ENCODE data around the gene FBXL20. TPM values are rescaled to one million over a fixed set of nuclear protein-coding genes. Genes with fewer than 3 reads are reported as not detected.

Gene FBXL20
- total and polyA plus RNA-seq, 4 experiments from 2014 or later, result 1.5 to 38.5 (median 19.7) TPM

- Mint-ChIP-seq H3K4me1 (peaks cover 28 to 50% (median 36%) of the 10 kb centered on the region in 4 donors), H3K9me3 (no peaks in the 10 kb centered on the region), H3K27me3 (peaks cover 0 to 2% of the 10 kb centered on the region in 2 donors), H3K4me3 (peak overlapping the region; percentile 69 to 99 (median 96)), H3K27ac (peak overlapping the region; percentile 84 to 97 (median 90)), H3K36me3 (peaks cover 4 to 20% of the 10 kb centered on the region in 2 donors)
- H3K27ac ChIP-seq (ENCODE audit: low read depth, low read length), result no peak overlapping the region
- peaks cover 13% of the 10 kb centered on the region for H3K4me1 ChIP-seq (ENCODE audit: insufficient read depth, low read length)
- no peaks in the 10 kb centered on the region for H3K27me3 ChIP-seq (ENCODE audit: insufficient read depth, low read length)
- POLR2A ChIA-PET (ENCODE audit: partially characterized antibody), result interaction anchor here (0.8 to 4.3 kb wide), 6 partner anchors 9 to 250 kb away, joined by 3 to 52 read pairs (median 3); partner anchors contain the start of genes CDK12 and RPL19
- no peak for DNase-seq
- CTCF ChIA-PET (ENCODE audit: partially characterized antibody), result interaction anchor here (0.7 kb wide), 1 partner anchor 8 kb away, joined by 4 read pairs; no protein-coding TSS in a partner anchor
- peaks cover 8% of the 10 kb centered on the region for H3K36me3 ChIP-seq (ENCODE audit: insufficient read depth, low read length)
- intact Hi-C loops (cut with micrococcal nuclease), result loop anchor here (1.0 kb wide), 2 partner anchors 48 to 58 kb away; partner anchors contain the start of genes CDK12 and MED1
- no peaks in the 10 kb centered on the region for H3K9me3 ChIP-seq (ENCODE audit: control insufficient read depth in 1 of 2, low read length in 2 of 2)
- H3K4me3 ChIP-seq (ENCODE audit: low read length in 2 of 2), result no peak overlapping the region
Observed at GRCh38 chr17:39402890-39403605, 1.6 kb upstream of the FBXL20 start.

- intact Hi-C loops (cut with micrococcal nuclease), result loop anchor here (1.0 kb wide), 2 partner anchors 49 to 59 kb away; partner anchors contain the start of genes CDK12 and MED1
- POLR2A ChIA-PET (ENCODE audit: partially characterized antibody), result interaction anchor here (0.8 to 4.3 kb wide), 7 partner anchors 9 to 350 kb away, joined by 3 to 52 read pairs (median 3); partner anchors contain the start of genes CDK12 and RPL19
- CTCF ChIA-PET (ENCODE audit: partially characterized antibody), result interaction anchor here (0.7 to 1.1 kb wide), 2 partner anchors 9 to 196 kb away, joined by 3 to 4 read pairs; no protein-coding TSS in a partner anchor
- no peaks in the 10 kb centered on the region for H3K9me3 ChIP-seq (ENCODE audit: control insufficient read depth in 1 of 2, low read length in 2 of 2)
- Mint-ChIP-seq H3K4me1 (peaks cover 26 to 49% (median 37%) of the 10 kb centered on the region in 4 donors), H3K27me3 (peaks cover 0 to 2% of the 10 kb centered on the region in 2 donors), H3K27ac (peak overlapping the region; percentile 97 to 99 (median 98)), H3K36me3 (peaks cover under 1 to 17% of the 10 kb centered on the region in 2 donors), H3K4me3 (peak overlapping the region; percentile 93 to 99 (median 97)), H3K9me3 (no peaks in the 10 kb centered on the region)
- H3K27me3 ChIP-seq (ENCODE audit: insufficient read depth, low read length), result no peaks in the 10 kb centered on the region
- H3K27ac ChIP-seq (ENCODE audit: low read depth, low read length), result peak overlapping the region; percentile 85
- peak overlapping the region; percentile 87 to 89 for H3K4me3 ChIP-seq (ENCODE audit: low read length in 2 of 2)
- peaks cover 16% of the 10 kb centered on the region for H3K4me1 ChIP-seq (ENCODE audit: insufficient read depth, low read length)
- peaks cover 2% of the 10 kb centered on the region for H3K36me3 ChIP-seq (ENCODE audit: insufficient read depth, low read length)
- DNase-seq, result peak; percentile 77 to 85 (median 79)
Observed at GRCh38 chr17:39402244-39402889, 941 bp upstream of the FBXL20 start.

- Histone ChIP-seq H3K4me3 (ENCODE audit: low read length in 2 of 2) (peak overlapping the region; percentile 87 to 89), H3K4me1 (ENCODE audit: insufficient read depth, low read length) (peaks cover 17% of the 10 kb centered on the region), H3K27ac (ENCODE audit: low read depth, low read length) (peak overlapping the region; percentile 85), H3K27me3 (ENCODE audit: insufficient read depth, low read length) (no peaks in the 10 kb centered on the region), H3K9me3 (ENCODE audit: control insufficient read depth in 1 of 2, low read length in 2 of 2) (no peaks in the 10 kb centered on the region), H3K36me3 (ENCODE audit: insufficient read depth, low read length) (no peaks in the 10 kb centered on the region)
- peak overlapping the region; percentile 90 to 97 (median 96) for H3K27ac Mint-ChIP-seq
- H3K4me3 Mint-ChIP-seq, result peak overlapping the region; percentile 93 to 99 (median 96)
- peaks cover under 1 to 17% of the 10 kb centered on the region in 2 donors for H3K36me3 Mint-ChIP-seq
- H3K9me3 Mint-ChIP-seq, result no peaks in the 10 kb centered on the region
- intact Hi-C loops (cut with micrococcal nuclease), result no loop called here
- DNase-seq, result peak in 2 of 5 donors; percentile 17 to 40
- H3K27me3 Mint-ChIP-seq, result peaks cover 0 to 2% of the 10 kb centered on the region in 2 donors
- CTCF ChIA-PET (ENCODE audit: partially characterized antibody), result interaction anchor here (1.1 kb wide), 1 partner anchor 194 kb away, joined by 3 read pairs; no protein-coding TSS in a partner anchor
- POLR2A ChIA-PET (ENCODE audit: partially characterized antibody), result interaction anchor here (0.6 to 4.3 kb wide), 7 partner anchors 9 to 248 kb away, joined by 3 to 52 read pairs (median 5); partner anchors contain the start of genes CDK12, MED1 and RPL19
- H3K4me1 Mint-ChIP-seq, result peaks cover 31 to 58% (median 40%) of the 10 kb centered on the region in 4 donors
Observed at GRCh38 chr17:39400547-39401411, 647 bp downstream of the FBXL20 start.

- DNase-seq, result no peak
- ChIA-PET POLR2A (ENCODE audit: partially characterized antibody) (interaction anchor here (1.0 kb wide), 1 partner anchor 61 kb away, joined by 8 read pairs; the partner anchor contains the start of gene CDK12), CTCF (ENCODE audit: partially characterized antibody) (no interaction called here)
- peaks cover 3 to 17% of the 10 kb centered on the region in 2 donors for H3K36me3 Mint-ChIP-seq
- H3K4me1 Mint-ChIP-seq, result peaks cover 28 to 54% (median 38%) of the 10 kb centered on the region in 4 donors
- Histone ChIP-seq H3K9me3 (ENCODE audit: control insufficient read depth in 1 of 2, low read length in 2 of 2) (no peaks in the 10 kb centered on the region), H3K27me3 (ENCODE audit: insufficient read depth, low read length) (no peaks in the 10 kb centered on the region), H3K36me3 (ENCODE audit: insufficient read depth, low read length) (no peaks in the 10 kb centered on the region), H3K4me3 (ENCODE audit: low read length in 2 of 2) (no peak overlapping the region), H3K4me1 (ENCODE audit: insufficient read depth, low read length) (peaks cover 17% of the 10 kb centered on the region), H3K27ac (ENCODE audit: low read depth, low read length) (no peak overlapping the region)
- H3K4me3 Mint-ChIP-seq, result peak overlapping the region; percentile 93 to 99 (median 96)
- intact Hi-C loops (cut with micrococcal nuclease), result no loop called here
- H3K27me3 Mint-ChIP-seq, result peaks cover 0 to 2% of the 10 kb centered on the region in 2 donors
- H3K27ac Mint-ChIP-seq, result peak overlapping the region in 3 of 7 donors; percentile 95 to 97 (median 96)
- no peaks in the 10 kb centered on the region for H3K9me3 Mint-ChIP-seq
Observed at GRCh38 chr17:39399791-39400190, 1.6 kb downstream of the FBXL20 start.

GRCh38 chr17:39393736-39394135 lies 7.7 kb downstream of the FBXL20 start:
- H3K36me3 Mint-ChIP-seq, result peaks cover 6% of the 10 kb centered on the region in 2 donors
- no peaks in the 10 kb centered on the region for H3K9me3 ChIP-seq (ENCODE audit: control insufficient read depth in 1 of 2, low read length in 2 of 2)
- no peaks in the 10 kb centered on the region for H3K27me3 ChIP-seq (ENCODE audit: insufficient read depth, low read length)
- DNase-seq, result no peak
- CTCF ChIA-PET (ENCODE audit: partially characterized antibody), result interaction anchor here (1.5 kb wide), 1 partner anchor 25 kb away, joined by 3 read pairs; no protein-coding TSS in a partner anchor
- intact Hi-C loops (cut with micrococcal nuclease), result no loop called here
- no peaks in the 10 kb centered on the region for H3K36me3 ChIP-seq (ENCODE audit: insufficient read depth, low read length)
- no peaks in the 10 kb centered on the region for H3K27me3 Mint-ChIP-seq
- no peak overlapping the region for H3K4me3 Mint-ChIP-seq
- H3K27ac ChIP-seq (ENCODE audit: low read depth, low read length), result no peak overlapping the region
- POLR2A ChIA-PET (ENCODE audit: partially characterized antibody), result interaction anchor here (0.9 to 1.3 kb wide), 2 partner anchors 9 to 68 kb away, joined by 3 read pairs; partner anchors contain the start of gene CDK12
- peaks cover 10 to 29% (median 23%) of the 10 kb centered on the region in 4 donors for H3K4me1 Mint-ChIP-seq
- H3K27ac Mint-ChIP-seq, result no peak overlapping the region
- no peak overlapping the region for H3K4me3 ChIP-seq (ENCODE audit: low read length in 2 of 2)
- peaks cover 5% of the 10 kb centered on the region for H3K4me1 ChIP-seq (ENCODE audit: insufficient read depth, low read length)
- no peaks in the 10 kb centered on the region for H3K9me3 Mint-ChIP-seq

GRCh38 chr17:39391448-39391847 lies 10.0 kb downstream of the FBXL20 start:
- H3K36me3 Mint-ChIP-seq, result peaks cover 8 to 11% of the 10 kb centered on the region in 2 donors
- no peaks in the 10 kb centered on the region for H3K4me1 ChIP-seq (ENCODE audit: insufficient read depth, low read length)
- no peak overlapping the region for H3K4me3 Mint-ChIP-seq
- H3K4me1 Mint-ChIP-seq, result peaks cover 4 to 17% (median 13%) of the 10 kb centered on the region in 4 donors
- no peak overlapping the region for H3K4me3 ChIP-seq (ENCODE audit: low read length in 2 of 2)
- no peak for DNase-seq
- H3K9me3 Mint-ChIP-seq, result no peaks in the 10 kb centered on the region
- H3K27me3 ChIP-seq (ENCODE audit: insufficient read depth, low read length), result no peaks in the 10 kb centered on the region
- no peaks in the 10 kb centered on the region for H3K36me3 ChIP-seq (ENCODE audit: insufficient read depth, low read length)
- intact Hi-C loops (cut with micrococcal nuclease), result no loop called here
- ChIA-PET CTCF (ENCODE audit: partially characterized antibody) (no interaction called here), POLR2A (ENCODE audit: partially characterized antibody) (no interaction called here)
- no peak overlapping the region for H3K27ac Mint-ChIP-seq
- no peaks in the 10 kb centered on the region for H3K9me3 ChIP-seq (ENCODE audit: control insufficient read depth in 1 of 2, low read length in 2 of 2)
- no peaks in the 10 kb centered on the region for H3K27me3 Mint-ChIP-seq
- no peak overlapping the region for H3K27ac ChIP-seq (ENCODE audit: low read depth, low read length)

All from CD4-positive, alpha-beta memory T cell (primary cell).